Inflammatory macrophage treated with lipopolysaccharide for 1 hour (primary cell): ENCODE results near the gene CIT.

ENCODE experiments used
- DNase-seq, 2 donors: peaks; one replicate each; pipeline ENCODE4 v3.0.0-alpha.2; 2020 to 2022

Gene CIT

DNA sequence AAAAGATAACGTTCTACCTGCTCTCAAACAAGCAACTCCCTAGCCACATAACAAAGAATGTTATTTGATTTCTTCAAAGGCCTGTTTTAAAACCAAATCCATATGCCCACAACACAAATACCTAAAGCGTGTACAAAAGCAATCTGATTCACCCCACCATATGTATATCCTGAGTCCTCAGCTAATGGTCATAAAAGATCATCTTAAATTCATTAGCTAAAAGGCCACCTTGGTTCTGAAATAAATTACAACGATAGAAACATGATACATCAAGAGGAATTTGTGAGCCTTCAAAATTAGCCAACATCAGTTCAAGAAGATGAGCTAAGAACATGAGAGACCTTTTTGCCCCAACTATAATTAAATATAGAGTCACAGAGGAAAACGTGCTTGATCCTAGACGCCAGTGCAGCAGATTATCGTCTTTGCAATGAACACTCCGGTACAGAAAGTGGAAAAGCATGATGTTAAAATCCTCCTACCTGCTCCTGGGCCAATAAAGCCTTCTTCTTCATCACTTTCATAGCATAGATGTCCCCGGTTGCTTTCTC lies 20.0 kb downstream of the CIT start:
- DNase-seq = no peak

DNA sequence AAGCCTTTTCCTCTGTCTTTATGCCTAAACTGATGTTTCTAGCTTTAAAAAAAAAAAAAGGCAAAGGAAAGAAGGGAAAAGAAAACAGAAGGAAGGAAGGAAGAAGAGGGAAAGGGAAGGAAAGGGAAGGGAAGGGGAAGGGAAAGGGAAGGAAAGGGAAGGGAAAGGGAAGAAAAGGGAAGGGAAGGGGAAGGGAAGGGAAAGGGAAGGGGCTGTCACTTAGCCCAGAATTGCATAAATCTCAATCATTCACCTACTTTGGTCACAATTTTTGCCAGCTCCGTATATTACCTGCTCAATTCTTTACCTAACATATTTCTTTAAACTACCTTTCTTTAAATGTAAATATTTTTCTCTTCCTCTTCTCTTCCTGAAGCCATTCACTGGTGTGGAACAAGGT lies 26.8 kb downstream of the CIT start:
- no peak for DNase-seq

GRCh38 chr12:119843100-119843499 lies 34.0 kb downstream of the CIT start:
- DNase-seq = no peak

GRCh38 chr12:119842380-119842779 lies 34.7 kb downstream of the CIT start:
- no peak for DNase-seq

- DNase-seq = no peak
These were observed 35.5 kb downstream of the CIT start for GRCh38 chr12:119841433-119842210.

DNA sequence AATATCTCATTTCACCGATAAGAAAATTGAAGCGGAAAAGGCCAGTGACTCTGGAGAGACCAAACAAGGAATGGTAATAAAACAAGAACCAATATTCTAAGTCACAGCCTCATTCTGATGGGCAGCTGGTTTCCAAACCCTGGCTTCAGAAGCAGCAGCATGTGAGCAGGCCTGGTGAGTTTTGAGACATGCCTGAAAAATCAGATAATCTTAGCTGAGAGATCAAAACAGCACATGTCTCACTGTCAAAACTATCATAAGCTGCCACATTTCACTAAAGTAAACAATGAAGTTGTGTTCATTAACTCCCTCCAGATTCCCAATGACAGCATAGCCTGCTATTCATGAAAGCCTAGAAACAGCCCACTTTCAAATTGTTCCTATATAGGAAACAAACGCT lies 36.5 kb downstream of the CIT start:
- DNase-seq = no peak

DNA sequence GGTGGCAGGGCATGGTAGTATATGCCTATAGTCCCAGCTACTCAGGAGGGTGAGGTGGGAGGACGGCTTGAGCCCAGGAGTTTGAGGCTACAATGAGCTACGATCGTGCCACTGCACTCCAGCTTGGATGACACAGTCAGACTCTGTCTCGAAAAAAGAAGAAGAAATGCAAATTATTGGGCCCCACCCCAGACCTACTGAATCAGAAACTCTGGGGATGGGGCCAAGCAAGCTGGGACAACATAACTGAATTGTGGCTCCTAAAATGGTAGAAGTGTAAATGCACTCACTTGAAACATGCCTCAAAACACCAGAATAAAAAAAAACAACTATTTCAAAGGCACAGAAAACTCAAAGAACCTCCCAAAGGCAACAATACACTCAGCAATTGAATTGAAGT lies 37.0 kb downstream of the CIT start:
- no peak for DNase-seq

DNA sequence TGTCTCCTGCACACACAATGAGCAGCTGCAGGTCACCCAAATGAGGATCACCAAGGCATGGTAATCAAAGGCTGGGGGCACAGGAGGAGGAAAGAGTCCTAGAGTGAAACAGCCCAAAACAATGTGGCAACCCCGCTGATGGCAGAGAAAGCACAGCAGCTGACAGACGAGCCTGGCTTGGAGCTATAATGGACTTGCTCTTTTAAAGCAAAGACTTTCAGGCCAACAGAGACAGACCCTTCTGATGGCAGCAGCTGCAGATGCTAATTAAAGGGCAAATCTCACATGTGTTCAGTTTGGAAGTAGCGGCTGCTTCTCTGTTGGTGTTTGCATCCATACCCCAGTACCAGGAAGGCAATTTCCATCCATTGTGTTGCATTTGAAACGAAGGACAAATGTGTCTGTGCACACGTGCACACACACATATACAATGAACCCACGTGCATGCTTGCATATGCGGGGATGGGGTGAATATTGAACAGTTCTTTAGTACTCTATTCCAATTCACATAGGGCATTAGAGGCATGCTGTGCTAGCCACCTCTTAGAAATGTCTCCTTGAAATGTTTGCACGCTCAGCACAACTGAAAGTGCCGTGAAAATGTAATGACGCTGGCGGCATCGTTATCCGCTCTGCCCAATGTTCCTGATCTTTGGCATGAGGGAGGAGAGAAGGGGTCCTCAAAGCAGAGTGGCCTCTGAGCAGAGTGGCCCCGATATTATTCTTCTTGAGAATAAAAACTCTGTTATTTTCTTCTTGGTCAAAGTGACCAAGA lies 38.1 kb downstream of the CIT start:
- no peak for DNase-seq

GRCh38 chr12:119836781-119837180 lies 40.3 kb downstream of the CIT start:
- DNase-seq = peak; percentile 71 to 72

GRCh38 chr12:119835068-119835467 lies 42.1 kb downstream of the CIT start:
- DNase-seq = no peak

GRCh38 chr12:119829439-119829838 lies 47.7 kb downstream of the CIT start:
- no peak for DNase-seq

DNA sequence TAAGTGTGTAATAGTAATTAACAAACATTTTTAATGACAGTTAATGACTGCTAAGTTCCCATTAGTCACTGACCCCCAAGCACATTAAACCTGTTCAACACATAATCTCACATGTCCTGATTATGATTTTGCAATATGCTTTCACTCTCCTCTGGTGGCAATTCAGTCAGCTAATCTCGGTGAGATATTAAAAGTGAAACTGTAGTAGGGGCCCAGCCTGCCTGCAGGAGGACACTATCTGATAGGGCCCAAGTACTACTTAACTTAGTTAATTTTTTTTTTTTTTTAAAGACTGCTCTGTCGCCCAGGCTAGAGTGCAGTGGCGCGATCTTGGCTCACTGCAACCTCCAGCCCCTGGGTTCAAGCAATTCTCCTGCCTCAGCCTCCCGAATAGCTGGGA lies 48.8 kb downstream of the CIT start:
- DNase-seq = no peak

DNA sequence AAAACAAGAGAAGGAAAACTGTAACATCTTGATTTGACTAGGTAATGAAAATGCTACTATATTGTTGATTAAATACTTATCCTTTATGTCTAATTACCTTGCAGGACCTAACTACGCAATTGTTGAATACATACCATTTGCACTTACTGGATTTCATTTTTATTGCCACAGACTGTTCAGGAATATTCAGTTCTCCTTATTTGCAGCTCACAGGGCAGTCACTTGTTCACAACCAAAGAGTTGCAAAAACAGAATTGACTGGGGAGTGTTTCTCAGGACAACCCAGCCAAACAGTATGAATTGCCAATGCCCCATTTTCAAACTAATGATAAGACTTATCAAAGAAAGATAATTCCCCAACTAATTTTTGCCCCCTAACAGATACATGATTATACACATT lies 49.4 kb downstream of the CIT start:
- DNase-seq = no peak

GRCh38 chr12:119826661-119827445 lies 50.3 kb downstream of the CIT start:
- no peak for DNase-seq

GRCh38 chr12:119825262-119825661 lies 51.9 kb downstream of the CIT start:
- DNase-seq = no peak

DNA sequence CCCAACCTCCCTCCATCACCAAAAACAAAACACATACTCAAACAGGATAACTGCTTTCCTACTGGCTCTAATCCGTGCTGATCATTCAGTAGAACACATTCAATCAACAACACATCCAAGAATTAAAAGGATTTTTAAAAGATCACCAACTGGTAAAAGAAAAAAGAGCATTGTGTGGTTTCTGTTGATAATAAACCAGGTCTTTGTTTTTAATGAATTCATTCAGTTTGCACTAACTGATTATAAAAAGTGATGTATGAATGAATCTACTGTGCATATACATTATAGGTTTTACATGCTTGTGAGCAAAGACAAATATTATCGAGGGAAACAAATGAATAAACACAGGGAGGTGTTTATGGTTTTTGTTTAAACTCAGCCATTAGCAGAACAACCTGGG lies 55.1 kb downstream of the CIT start:
- no peak for DNase-seq

DNA sequence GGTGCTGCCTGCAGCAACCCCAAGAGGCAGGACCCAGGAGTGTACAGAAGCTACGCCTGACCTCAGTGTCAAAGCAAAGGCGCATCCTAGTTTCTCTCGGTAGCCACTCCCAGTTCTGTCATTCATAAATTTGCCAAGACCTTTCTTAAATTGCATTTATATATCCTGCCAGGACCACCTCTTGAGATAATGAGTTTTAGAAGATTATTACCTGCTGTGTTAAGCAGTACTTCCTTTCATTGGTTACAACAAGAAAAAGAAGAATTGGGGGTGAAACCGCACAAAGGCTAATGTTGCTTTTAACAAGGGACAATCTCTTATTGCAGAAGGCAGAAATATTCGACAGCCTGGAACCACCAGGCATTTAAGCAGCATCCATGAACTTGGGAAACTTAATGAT lies 57.8 kb downstream of the CIT start:
- no peak for DNase-seq

GRCh38 chr12:119817546-119818343 lies 59.4 kb downstream of the CIT start:
- DNase-seq = no peak

DNA sequence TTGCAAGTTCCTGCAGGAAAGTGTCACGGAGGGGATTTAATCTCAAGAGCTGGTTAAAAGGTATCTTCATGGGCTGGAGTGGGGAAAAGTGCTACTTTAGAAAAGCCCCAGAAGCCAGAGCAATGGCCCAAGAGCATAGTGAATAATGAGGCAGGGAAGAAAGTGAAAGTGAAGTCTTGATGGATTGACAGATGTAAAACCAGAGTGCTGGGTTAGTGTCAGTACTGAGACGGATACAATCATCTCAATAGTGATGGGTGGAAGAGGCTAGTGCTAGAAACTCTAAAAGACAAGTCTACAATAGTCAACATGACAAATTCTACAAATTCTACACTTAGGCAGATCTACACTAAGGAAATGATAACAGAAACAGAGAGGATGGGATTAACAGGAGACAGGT lies 68.1 kb downstream of the CIT start:
- DNase-seq = no peak

GRCh38 chr12:119808441-119808840 lies 68.7 kb downstream of the CIT start:
- no peak for DNase-seq

DNA sequence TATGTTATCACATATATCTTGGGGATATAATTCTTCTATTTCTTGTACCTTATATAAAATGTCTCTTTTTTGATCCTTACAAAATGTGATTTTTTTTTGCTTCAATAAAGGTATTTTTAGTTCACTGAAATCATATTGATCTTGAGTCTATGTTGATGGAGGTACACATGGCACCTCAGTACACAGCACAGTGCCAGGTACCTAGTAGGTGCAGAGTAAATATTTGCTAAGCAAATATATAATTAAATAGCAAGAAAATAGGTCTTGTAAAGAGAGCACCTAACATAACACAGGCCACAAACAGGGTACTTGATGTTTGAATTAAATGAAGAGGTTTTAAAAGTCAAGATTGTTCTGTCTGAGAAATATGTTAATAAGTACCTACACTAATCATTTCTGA lies 69.7 kb downstream of the CIT start:
- DNase-seq = no peak

- DNase-seq = no peak
These were observed 73.0 kb downstream of the CIT start for GRCh38 chr12:119804011-119804641.
